Sciatic nerve (tissue), 2 donors: ENCODE data around the gene CACNG6. TPM values are rescaled to one million over a fixed set of nuclear protein-coding genes. Genes with fewer than 3 reads are reported as not detected.
A peak's percentile ranks its signal among the peaks of the same experiment; 100 is the strongest.

ENCODE experiments used
- ATAC-seq: fragments of 200-7000 bp; cut with Tn5 transposase; one replicate; pipeline ENCODE4 v1.9.1; 2020; ENCODE audit warnings: mild to moderate bottlenecking, moderate library complexity
- DNase-seq: peaks from one replicate; pipeline ENCODE4 v3.0.0-alpha.2; 2020; ENCODE audit warnings: low spot score
- intact Hi-C: fragments of 100-400 bp; cut with DNase I; formaldehyde crosslinking; loops from one replicate; pipeline ENCODE4 v1.14.2; 2022
- total RNA-seq: library from RNA; stranded (reverse); fragmentation: NEBNext Ultra II Directional; extraction: Animal tissue kit (Norgen Biotek cat#: 25700); gene quantifications from one replicate; pipeline ENCODE4 v1.2.1, GENCODE V29; 2021
- donor health status: DM: no; HTN: no; CAD: no.
- donor health status: DM: no; HTN: no; CAD: no.

The CACNG6 gene
- total RNA-seq, 1 donor from 2014 or later, result not detected

DNA sequence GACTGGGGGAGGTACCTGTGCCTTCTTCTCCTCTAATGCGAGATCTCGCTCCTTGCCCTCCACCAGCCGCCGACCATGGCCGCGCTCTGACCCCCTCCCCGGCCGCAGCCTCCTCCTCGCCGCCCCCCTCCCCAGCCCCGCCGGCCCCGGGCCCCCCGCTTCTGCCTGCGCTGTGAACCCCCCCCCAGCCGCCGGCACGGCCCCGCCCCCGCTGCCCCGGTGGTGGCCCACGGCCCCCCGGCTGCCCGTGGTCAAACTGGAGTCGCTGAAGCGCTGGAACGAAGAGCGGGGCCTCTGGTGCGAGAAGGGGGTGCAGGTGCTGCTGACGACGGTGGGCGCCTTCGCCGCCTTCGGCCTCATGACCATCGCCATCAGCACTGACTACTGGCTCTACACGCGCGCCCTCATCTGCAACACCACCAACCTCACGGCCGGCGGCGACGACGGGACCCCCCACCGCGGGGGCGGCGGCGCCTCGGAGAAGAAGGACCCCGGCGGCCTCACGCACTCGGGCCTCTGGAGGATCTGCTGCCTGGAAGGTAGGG is 28.5 kb upstream of the CACNG6 start, which contains the start of gene CACNG8:
CACNG8 (plus strand) TSS at position 51 of the 545 bp plus-strand sequence.
- ATAC-seq (no peak), DNase-seq (no peak)
- intact Hi-C loops, result no loop called here

DNA sequence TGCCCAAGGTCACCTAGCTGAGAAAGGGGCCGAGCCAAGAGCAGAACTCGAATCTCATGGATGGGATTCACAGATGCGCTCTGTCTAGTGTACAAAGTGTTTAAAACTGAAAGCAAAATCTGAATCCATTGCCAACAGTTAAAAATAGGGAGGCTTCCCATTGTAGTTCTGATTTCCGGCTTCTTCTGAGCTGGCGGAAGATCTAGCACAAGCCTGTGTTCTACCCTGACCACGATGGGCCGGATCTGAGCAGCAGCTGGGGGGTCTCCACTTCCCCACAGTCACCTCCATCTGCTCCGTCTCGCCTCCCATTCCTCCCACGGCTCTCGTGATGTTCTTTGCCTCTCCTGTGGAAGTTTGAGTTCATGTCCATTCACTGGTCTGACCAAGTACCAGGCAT is 26.3 kb upstream of the CACNG6 start:
- no peak for ATAC-seq
- intact Hi-C loops, result no loop called here
- DNase-seq, result no peak

DNA sequence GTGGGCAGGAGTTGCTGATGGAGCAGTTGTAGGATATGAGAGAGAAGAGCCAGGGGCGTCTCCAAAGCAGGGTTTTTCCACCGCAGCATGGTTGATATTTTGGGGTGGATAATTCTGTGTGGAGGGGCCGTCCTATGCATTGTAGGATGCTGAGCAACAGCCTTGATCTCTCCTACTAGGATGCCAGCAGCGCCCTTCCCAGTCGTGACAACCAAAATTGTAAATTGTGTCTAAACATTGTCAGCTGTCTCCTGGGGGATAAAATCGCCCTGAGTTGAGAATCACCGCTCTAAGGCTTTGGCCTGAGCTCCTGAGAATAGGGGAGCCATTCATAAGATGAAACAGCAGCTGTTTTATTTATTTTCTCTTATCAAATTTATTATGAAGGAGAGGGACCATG is 24.5 kb upstream of the CACNG6 start:
- ATAC-seq, result no peak
- no peak for DNase-seq
- intact Hi-C loops, result no loop called here

DNA sequence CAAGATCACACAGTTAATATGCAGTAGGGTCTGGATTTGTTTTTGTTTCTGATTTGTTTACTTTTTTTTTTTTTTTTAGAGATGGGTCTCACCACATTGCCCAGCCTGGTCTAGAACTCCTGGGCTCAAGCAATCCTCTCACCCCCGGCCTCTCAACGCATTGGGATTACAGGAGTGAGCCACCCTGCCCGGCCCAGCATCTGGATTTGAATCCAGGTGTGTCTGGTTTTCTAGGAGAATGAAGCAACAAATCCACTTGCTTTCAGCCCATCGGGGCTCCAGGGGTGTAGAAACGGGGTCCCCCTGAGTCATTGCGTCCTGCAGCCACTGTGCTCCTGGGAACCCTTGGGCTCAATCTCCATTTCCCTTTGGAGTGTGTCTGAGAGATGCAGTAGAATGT is 22.1 kb upstream of the CACNG6 start:
- DNase-seq (no peak), ATAC-seq (no peak)
- intact Hi-C loops, result no loop called here

DNA sequence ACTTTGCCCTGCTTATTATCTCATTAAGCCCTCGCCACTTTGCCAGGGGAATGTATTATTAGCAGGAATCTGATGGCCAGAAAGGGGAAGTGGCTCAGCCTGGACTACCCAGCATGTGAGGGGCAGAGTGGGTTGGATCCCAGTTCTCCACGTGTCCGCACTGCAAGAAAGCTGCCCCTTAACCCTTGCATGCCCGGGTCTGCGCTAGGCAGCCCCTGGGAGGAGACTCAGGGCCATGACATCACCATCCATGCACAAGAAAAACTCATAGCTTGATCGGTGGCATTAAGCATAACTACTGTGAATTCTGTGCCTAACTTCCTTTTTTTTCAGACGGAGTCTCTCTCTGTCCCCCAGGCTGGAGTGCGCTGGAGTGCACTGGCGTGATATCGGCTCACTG is 19.8 kb upstream of the CACNG6 start:
- no peak for DNase-seq
- intact Hi-C loops, result no loop called here
- ATAC-seq, result no peak

DNA sequence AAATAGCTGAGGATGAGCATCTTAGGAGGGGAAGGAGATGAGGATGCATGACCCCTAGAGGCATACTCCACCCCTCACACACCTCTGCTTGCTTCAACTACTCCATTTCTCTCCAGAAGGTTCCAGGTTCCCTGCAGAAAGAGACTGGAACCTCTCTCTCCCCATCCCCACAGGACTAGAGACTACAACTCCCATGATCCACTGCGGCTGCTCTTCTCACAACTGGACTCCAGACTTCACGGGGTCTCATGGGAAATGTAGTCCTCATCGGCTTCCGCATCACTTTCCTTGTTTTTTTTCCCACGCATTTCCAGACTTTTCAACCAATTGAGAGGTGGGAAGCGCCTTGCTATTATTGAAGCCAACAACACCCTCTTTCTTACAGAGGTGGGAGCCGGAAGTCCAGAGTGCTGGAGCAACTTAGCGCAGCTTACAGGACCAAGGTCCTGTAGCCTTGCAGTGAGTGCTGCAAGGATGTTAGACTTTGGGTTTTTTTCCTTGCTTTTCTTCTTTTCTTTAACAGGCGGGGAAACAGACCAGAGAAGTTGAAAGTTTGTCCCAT is 13.9 kb upstream of the CACNG6 start:
- intact Hi-C loops, result no loop called here
- DNase-seq (peak; percentile 81), ATAC-seq (peak; percentile 95)

DNA sequence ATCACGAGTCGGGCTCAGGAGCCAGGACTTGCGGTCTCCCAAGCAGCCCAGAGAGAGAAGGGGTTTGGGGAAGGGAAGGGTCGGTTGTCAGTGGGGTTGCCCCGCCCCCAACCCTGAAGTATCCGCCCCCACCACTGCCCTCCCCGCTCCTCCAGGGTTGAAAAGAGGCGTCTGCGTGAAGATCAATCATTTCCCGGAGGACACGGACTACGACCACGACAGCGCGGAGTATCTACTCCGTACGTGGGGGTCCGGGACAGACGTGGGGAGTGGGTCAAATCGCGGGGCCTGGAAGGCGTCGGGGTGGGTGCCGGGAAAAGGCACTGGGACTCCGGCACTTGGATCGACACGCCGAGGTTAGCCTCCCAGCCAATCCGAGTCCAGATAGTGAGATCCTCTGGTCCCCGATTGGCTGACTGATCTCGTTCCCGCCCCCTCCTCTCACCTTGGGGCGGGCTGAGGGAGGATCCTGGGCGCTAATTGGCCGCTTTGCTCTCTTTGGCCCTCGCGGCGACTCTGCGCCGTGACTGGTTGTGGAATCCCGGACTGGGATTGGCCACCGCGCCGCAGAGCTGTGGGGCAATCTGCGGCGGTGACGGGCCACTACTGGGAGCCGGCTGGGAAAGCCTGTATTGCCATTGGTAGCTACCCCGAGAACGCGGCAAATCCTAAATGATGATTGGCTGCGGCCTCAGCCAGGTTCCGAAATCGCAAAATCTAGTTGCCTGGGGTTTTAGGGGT is 13.3 kb upstream of the CACNG6 start:
- DNase-seq (peak; percentile 66), ATAC-seq (peak; percentile 82)
- intact Hi-C loops, result no loop called here

DNA sequence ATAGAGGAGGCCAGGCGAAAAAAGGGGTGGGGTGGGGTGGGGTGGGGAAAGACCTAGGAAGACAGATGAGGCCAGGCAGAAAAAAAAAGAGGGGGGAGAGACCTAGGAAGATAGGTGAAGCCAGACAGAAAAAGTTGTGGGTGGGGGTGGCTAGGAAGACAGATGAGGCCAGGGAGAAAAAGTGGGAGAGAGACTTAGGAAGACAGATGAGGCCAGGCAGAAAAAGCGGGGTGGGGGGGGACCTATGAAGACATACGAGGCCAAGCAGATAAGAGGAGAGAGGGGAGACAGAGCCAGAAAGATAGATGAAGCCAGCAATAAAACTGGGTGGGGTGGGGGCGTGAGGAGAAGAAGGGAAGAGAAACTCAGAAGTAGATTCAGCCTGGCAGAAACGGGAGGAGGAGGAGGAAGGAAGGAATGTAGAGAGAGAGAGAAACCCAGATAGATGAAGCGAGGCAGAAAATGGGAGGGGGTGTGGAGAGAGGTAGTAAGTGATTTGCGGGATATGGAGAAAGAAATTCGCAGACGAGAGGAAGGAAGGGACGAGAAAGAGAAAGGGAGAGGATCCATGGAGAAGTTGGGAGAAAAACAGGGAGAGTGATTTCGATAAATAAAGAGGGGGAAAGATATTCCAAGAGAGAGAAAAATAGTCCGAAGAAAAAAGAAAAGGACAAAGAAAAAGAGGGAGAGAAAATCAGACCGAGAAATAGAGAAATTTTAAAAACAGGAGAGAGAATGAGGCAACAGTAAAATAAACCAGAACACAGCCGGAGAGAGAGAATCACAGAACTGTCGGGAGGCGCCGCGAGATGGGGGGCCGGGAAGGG is 12.2 kb upstream of the CACNG6 start:
- no peak for DNase-seq
- intact Hi-C loops, result no loop called here
- no peak for ATAC-seq

DNA sequence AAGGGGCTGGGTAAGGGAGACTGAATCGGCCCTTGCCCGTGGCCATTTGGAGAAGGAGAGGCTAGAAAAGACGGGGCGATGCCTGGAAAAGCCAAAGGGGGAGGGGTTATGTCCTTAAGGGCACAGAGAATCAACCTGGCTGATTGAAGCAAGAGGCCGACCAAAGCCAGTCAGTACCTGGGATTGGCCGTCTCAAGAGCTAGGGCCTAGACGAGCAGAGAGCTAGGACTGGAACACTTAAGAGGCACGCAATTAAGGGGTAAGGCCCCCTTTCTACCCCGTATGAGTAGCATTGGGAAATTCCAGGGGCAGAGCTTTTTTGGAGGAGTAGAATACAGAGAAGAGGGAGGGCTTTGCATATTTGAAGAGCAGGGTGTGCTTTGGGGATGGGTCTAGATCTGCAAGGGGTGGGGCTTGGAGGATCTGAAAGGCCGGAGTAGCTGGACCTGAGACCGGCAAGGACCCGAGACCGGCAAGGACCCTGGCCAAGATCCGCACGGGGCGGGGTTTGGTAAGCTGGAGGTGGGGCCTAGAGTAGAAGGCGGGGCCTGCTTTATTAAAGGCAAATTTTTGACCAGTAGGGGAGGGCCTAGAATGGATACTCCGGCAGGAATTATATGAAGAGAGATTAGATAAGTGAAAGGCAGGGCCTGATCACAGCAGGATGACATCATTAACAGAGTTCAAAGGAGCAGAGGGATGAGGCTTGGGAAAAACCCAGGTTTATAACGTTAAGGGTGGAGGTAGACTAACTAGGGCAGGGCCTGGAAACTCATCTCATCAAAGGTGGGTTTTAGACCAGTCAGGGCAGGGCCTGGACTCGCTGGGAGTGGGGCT is 10.7 kb upstream of the CACNG6 start:
- ATAC-seq (no peak), DNase-seq (no peak)
- intact Hi-C loops, result no loop called here

DNA sequence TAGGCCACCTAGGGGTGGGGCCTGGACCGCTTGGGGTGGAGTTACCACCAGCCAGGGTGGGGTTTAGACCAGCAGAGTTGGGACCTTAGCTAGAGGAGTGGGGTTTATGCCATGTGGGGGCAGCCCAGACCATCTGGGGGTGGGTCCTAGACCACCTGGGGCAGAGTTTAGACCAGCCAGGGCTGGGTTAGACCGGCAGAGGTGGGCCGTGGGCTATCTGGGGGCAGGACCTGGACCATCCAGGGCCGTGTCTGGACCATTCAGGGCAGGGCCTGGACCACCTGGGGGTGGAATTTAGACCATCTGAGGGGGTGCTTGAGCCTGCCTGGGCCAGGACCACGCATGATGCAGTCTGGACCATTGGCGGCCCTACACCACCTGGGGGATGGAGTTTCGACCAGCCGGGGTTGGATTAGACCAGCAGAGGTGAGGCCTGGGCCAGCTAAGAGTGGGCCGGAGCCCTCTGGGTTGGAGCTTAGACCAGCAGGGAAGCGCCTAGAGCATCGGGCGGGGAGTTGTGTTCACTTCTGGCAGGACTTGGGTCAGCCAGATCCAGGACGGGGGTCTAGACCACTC is 10.0 kb upstream of the CACNG6 start:
- ATAC-seq (no peak), DNase-seq (no peak)
- intact Hi-C loops, result no loop called here

DNA sequence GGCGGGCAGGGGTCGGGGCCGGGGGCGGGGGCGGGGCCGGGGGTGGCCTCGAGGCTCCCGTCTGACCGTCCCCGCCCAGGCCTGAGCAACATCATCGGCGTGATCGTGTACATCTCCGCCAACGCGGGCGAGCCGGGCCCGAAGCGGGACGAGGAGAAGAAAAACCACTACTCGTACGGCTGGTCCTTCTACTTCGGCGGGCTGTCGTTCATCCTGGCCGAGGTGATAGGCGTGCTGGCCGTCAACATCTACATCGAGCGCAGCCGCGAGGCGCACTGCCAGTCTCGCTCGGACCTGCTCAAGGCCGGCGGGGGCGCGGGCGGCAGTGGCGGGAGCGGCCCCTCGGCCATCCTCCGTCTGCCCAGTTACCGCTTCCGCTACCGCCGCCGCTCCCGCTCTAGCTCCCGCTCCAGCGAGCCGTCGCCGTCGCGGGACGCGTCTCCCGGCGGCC is 9.4 kb upstream of the CACNG6 start:
- intact Hi-C loops, result no loop called here
- no peak for DNase-seq
- ATAC-seq, result no peak

DNA sequence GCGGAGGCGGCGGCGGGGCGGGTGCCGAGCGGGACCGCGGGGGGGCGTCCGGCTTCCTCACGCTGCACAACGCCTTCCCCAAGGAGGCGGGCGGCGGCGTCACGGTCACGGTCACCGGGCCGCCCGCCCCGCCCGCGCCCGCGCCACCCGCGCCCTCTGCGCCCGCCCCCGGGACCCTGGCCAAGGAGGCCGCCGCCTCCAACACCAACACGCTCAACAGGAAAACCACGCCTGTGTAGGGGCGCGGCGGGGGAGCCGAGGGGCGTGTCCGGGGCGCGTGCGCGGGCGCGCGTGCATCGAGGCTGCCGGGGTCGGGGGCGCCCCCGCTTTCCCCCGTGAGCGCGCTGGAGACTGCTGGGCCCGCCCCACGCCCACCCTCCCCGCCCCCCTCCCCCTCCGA is 8.8 kb upstream of the CACNG6 start:
- intact Hi-C loops, result no loop called here
- ATAC-seq, result no peak

DNA sequence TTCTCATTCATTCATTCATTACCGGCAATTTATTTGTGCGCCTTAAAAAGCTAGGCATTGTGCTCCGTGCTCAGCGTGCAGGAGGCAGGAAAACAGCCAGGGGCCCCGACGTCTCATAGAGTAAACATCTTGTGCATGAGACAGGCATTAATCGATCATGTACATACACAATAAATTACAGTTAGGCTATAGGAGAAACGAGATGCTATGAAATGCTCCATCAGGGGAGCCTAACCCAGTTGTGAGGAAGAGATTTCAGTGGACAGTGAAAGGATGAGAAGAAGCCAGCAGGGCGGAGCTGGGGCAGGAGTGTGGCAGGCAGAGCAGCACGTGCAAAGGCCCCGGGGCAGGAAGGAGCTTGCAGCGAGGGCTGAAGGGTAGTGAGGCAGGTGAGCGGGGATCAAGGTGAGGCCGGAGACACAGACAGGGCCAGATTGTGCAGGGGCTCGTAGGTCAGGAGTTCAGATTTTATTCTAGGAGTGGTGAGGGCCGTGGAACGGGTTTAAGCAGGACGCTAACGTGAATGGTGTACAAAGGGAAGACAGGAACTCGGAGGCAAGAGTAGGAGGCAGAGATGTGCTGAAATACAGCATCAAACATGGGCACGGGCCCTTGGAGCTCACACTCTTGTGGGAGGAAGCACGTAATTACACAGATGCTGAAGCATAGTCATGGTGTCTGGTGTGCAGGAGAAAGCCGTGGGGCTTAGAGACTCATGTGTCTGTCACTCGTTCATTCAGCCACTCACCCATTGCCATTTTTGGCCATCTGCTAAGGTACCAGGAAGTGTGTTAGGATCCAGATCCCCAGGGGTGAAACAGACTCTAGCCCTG is 7.8 kb upstream of the CACNG6 start:
- intact Hi-C loops, result no loop called here
- no peak for ATAC-seq

More for the DNA sequence above, 8.8 kb upstream of the CACNG6 start:
- no peak for DNase-seq

DNA sequence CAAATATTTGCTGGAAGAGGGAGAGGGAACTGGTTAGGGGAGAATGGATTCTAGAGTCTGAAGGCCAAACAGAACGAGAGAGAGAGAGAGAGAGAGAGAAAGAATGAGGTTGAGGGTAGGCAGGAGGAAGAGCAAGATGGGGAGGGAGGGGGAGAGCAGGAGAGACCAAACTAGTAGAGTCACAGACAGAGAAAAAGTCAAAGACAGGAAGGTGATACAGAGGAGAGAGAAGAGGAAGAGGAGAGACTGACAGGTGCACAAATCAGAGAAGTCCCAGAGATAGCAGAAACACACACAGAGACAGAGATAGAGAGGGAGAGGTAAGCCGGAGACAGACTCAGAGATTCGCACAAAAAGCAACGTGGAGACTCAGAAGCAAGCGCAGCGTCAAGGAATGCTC is 5.6 kb upstream of the CACNG6 start:
- DNase-seq (no peak), ATAC-seq (no peak)
- intact Hi-C loops, result no loop called here

More for the DNA sequence above, 7.8 kb upstream of the CACNG6 start:
- DNase-seq, result no peak

DNA sequence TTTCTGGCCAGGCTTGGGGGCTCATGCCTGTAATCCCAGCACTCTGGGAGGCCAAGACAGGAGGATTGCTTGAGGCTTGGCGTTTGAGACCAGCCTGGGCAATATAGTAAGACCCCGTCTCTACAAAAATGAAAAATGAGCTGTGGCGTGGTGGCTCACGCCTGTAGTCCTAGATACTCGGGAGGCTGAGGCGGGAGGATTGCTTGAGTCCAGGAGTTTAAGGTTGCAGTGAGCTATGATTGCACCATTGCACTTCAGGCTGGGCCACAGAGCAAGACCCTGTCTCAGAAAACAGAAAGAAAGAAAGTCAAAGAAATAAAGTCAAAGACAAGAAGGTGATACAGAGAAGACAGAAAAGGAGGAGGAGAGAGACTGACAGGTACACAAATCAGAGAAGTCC is 2.5 kb upstream of the CACNG6 start:
- DNase-seq, result no peak
- ATAC-seq, result no peak
- intact Hi-C loops, result no loop called here

DNA sequence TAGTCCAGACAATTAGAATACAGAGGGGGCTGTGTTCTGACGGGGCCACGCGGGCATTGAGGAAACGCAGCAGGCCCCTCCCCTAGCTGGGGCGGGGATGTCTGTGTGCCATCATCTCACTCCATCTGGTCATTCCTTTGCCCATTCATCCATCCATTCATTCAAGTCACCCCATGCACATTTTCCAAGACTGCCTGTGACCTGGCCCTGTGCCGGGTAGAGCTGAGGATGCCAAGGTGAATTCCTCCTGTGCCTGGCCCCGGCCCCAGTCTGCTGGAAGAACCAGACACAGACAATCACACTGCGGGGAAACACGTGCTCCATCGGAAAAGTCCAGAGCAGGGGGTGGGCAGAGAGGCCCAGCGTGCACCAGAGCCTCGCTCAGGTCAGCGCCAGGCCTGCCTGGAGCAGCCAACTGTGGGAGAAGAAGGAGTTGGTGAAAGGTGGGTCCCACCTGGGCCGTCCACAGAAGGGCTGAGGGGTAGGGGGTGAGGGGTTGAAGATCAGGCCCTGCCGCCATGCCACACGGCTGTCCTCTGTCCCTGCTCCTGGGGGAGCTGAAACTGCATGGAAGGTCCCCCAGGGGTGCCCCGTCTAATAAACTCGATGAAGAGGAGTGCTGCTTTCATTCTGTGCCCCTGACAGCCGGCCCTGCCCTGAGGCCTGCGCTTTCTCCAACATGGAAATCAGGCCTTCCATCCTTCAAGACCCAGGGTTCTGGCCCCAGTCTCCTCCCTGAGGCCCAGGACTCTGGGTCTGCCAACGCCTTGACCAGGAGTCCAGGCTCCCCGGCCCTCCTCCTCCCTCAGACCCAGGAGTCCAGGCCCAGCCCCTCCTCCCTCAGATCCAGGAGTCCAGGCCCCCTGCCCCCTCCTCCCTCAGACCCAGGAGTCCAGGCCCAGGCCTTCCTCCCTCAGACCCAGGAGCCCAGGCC is 1.6 kb upstream of the CACNG6 start:
- ATAC-seq (no peak), DNase-seq (no peak)
- intact Hi-C loops, result no loop called here

DNA sequence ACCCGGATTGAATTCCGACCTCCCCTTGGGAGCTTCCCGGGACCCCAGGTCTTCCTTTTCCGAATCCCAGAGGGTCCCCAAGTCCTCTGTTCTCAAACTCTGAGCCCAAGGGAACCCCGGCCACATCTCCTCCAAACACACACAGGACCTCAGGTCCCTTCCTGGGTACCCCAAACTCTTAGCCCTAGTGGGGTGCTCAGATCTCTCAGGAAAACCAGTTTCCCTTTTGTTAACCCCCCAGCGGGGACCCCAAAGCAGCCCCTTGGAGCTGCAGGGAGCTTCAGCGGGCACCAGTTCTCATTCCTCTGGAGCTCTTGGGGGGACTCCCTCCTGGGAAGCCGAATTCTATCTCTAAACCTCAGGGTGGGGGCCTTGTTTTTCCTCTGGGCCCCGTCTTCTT is 774 bp downstream of the CACNG6 start:
- DNase-seq (no peak), ATAC-seq (no peak)
- intact Hi-C loops, result no loop called here
